HEK293 (cell line): ENCODE data around the gene FHL2.

Experiments used
- CTCF ChIA-PET: fragments of 350-600 bp; formaldehyde crosslinking; extraction: SDS; loops from one replicate; lab custom pipeline; 2021; ENCODE audit warnings: antibody characterized with exemption; lab: Yijun Ruan, JAX
- POLR2A ChIA-PET: fragments of 300-600 bp; formaldehyde crosslinking; extraction: SDS; loops from one replicate; lab custom pipeline; 2020; ENCODE audit warnings: antibody characterized with exemption, inconsistent platforms; lab: Yijun Ruan, JAX
- H3K27ac ChIP-seq: fragments of 200-500 bp; sonication (Bioruptor generic); 2 replicates; pipeline ENCODE4 v1.5.1; 2014; ENCODE audit warnings: low read depth, low read length, control low read depth, inconsistent platforms; ENCODE audit errors: extremely low read depth
- H3K36me3 ChIP-seq, 2 experiments: fragments of 200-500 bp in 1 of 2; sonication (Bioruptor generic) in 1 of 2; 1 replicate in 1 of 2; 2 replicates in 1 of 2; pipeline ENCODE4 v1.5.1; 2014 to 2017; ENCODE audit warnings: inconsistent platforms in 2 of 2, low read length in 2 of 2; ENCODE audit not compliant: control insufficient read depth in 2 of 2, insufficient read depth in 1 of 2
- H3K4me1 ChIP-seq: fragments of 200-500 bp; sonication (Bioruptor generic); 2 replicates; pipeline ENCODE4 v1.5.1; 2014; ENCODE audit warnings: mild to moderate bottlenecking, low read length, inconsistent platforms; ENCODE audit not compliant: control insufficient read depth, insufficient read depth
- H3K4me3 ChIP-seq: 2 replicates; pipeline ENCODE4 v1.5.1; 2011; ENCODE audit warnings: low read depth, mild to moderate bottlenecking, control low read depth, low read length, moderate library complexity
- H3K9me3 ChIP-seq: fragments of 200-500 bp; sonication (Bioruptor generic); 2 replicates; pipeline ENCODE4 v1.5.1; 2014; ENCODE audit warnings: low read depth, low read length, inconsistent platforms; ENCODE audit not compliant: control insufficient read depth, insufficient read depth
- BCL11B ChIP-seq: fragments of 450-650 bp; formaldehyde crosslinking; IDR thresholded peaks from 2 replicates; pipeline ENCODE4 v1.5.1; 2016; ENCODE audit warnings: low read depth, missing biosample characterization, missing genetic modification characterization
- KLF9 ChIP-seq: fragments of 450-650 bp; formaldehyde crosslinking; IDR thresholded peaks from 2 replicates; pipeline ENCODE4 v1.5.1; 2016; ENCODE audit warnings: missing biosample characterization, missing genetic modification characterization, low read depth
- REPIN1 ChIP-seq: fragments of 450-650 bp; formaldehyde crosslinking; IDR thresholded peaks from 2 replicates; pipeline ENCODE4 v1.5.1; 2017; ENCODE audit warnings: missing biosample characterization, missing genetic modification characterization, low read depth
- SP7 ChIP-seq: fragments of 450-650 bp; formaldehyde crosslinking; IDR thresholded peaks from 2 replicates; pipeline ENCODE4 v1.5.1; 2016; ENCODE audit warnings: missing biosample characterization, missing genetic modification characterization
- ZBTB7A ChIP-seq: fragments of 450-650 bp; formaldehyde crosslinking; IDR thresholded peaks from 2 replicates; pipeline ENCODE4 v1.5.1; 2016; ENCODE audit warnings: low read depth, missing biosample characterization, missing genetic modification characterization
- ZNF132 ChIP-seq: fragments of 450-650 bp; formaldehyde crosslinking; IDR thresholded peaks from 2 replicates; pipeline ENCODE4 v1.5.1; 2017; ENCODE audit warnings: missing biosample characterization, missing genetic modification characterization, borderline replicate concordance
- ZNF155 ChIP-seq: fragments of 450-650 bp; formaldehyde crosslinking; IDR thresholded peaks from 2 replicates; pipeline ENCODE4 v1.5.1; 2016; ENCODE audit warnings: missing biosample characterization, missing genetic modification characterization
- ZNF184 ChIP-seq: fragments of 450-650 bp; IDR thresholded peaks from 2 replicates; pipeline ENCODE4 v1.5.1; 2018; ENCODE audit warnings: missing biosample characterization, mild to moderate bottlenecking, missing genetic modification characterization
- ZNF610 ChIP-seq: fragments of 450-650 bp; formaldehyde crosslinking; IDR thresholded peaks from 2 replicates; pipeline ENCODE4 v1.5.1; 2016; ENCODE audit warnings: missing biosample characterization, missing genetic modification characterization, borderline replicate concordance
- ZNF629 ChIP-seq: fragments of 450-650 bp; formaldehyde crosslinking; IDR thresholded peaks from 2 replicates; pipeline ENCODE4 v1.5.1; 2017; ENCODE audit warnings: missing biosample characterization, missing genetic modification characterization
- ZNF658 ChIP-seq: fragments of 450-650 bp; formaldehyde crosslinking; IDR thresholded peaks from 2 replicates; pipeline ENCODE4; 2016; ENCODE audit warnings: missing biosample characterization, missing genetic modification characterization
- ZNF664 ChIP-seq: fragments of 450-650 bp; formaldehyde crosslinking; IDR thresholded peaks from 2 replicates; pipeline ENCODE4 v1.5.1; 2016; ENCODE audit warnings: missing biosample characterization, missing genetic modification characterization
- TF ChIP-seq, protein P1 (sequence below): fragments of 450-650 bp; formaldehyde crosslinking; IDR thresholded peaks from 2 replicates; pipeline ENCODE4 v1.5.1; 2016; ENCODE audit warnings: missing biosample characterization, missing genetic modification characterization
- TF ChIP-seq, protein P2 (sequence below): fragments of 450-650 bp; formaldehyde crosslinking; IDR thresholded peaks from 2 replicates; pipeline ENCODE4 v1.5.1; 2016; ENCODE audit warnings: missing biosample characterization, missing genetic modification characterization, borderline replicate concordance
- TF ChIP-seq, protein P3 (sequence below): fragments of 450-650 bp; formaldehyde crosslinking; IDR thresholded peaks from 2 replicates; pipeline ENCODE4 v1.5.1; 2016; ENCODE audit warnings: missing biosample characterization, missing genetic modification characterization
- TF ChIP-seq, protein P4 (sequence below): fragments of 450-650 bp; formaldehyde crosslinking; IDR thresholded peaks from 2 replicates; pipeline ENCODE4 v1.5.1; 2016; ENCODE audit warnings: missing biosample characterization, missing genetic modification characterization, borderline replicate concordance

Gene FHL2

DNA sequence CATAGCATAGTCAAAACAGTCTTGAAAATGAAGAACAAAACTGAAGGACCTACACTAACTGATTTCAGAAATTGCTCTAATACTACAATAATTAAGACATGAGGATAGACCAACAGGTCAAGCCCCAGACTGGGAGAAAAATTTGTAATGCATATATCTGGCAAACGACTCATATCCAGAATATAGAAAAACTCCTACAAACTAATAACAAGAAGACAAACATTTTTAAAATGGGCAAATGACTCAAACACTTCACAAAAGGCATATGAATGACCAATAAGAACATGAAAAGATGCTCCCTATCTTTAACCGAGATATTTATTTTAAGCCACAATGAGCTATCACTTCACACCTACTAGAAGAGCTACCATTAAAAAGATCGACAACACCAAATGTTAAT lies 83.5 kb downstream of the FHL2 start:
- TF ChIP-seq ZNF610 (tag by site-specific recombination) = no peak
- TF ChIP-seq SP7 (tag by site-specific recombination) = no peak
- TF ChIP-seq ZNF664 (tag by site-specific recombination) = no peak
- TF ChIP-seq ZNF184 = no peak
- TF ChIP-seq ZNF155 (tag by site-specific recombination) = no peak
- no peak for TF ChIP-seq ZNF132 (tag by site-specific recombination)
- TF ChIP-seq, protein P1, sequence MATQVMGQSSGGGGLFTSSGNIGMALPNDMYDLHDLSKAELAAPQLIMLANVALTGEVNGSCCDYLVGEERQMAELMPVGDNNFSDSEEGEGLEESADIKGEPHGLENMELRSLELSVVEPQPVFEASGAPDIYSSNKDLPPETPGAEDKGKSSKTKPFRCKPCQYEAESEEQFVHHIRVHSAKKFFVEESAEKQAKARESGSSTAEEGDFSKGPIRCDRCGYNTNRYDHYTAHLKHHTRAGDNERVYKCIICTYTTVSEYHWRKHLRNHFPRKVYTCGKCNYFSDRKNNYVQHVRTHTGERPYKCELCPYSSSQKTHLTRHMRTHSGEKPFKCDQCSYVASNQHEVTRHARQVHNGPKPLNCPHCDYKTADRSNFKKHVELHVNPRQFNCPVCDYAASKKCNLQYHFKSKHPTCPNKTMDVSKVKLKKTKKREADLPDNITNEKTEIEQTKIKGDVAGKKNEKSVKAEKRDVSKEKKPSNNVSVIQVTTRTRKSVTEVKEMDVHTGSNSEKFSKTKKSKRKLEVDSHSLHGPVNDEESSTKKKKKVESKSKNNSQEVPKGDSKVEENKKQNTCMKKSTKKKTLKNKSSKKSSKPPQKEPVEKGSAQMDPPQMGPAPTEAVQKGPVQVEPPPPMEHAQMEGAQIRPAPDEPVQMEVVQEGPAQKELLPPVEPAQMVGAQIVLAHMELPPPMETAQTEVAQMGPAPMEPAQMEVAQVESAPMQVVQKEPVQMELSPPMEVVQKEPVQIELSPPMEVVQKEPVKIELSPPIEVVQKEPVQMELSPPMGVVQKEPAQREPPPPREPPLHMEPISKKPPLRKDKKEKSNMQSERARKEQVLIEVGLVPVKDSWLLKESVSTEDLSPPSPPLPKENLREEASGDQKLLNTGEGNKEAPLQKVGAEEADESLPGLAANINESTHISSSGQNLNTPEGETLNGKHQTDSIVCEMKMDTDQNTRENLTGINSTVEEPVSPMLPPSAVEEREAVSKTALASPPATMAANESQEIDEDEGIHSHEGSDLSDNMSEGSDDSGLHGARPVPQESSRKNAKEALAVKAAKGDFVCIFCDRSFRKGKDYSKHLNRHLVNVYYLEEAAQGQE (tag by site-specific recombination) = no peak
- TF ChIP-seq ZNF658 = no peak
- TF ChIP-seq ZNF629 (tag by site-specific recombination) = no peak
- TF ChIP-seq REPIN1 = no peak
- no peak for TF ChIP-seq BCL11B (tag by site-specific recombination)
- no peak for TF ChIP-seq ZBTB7A (tag by site-specific recombination)
- TF ChIP-seq, protein P2, sequence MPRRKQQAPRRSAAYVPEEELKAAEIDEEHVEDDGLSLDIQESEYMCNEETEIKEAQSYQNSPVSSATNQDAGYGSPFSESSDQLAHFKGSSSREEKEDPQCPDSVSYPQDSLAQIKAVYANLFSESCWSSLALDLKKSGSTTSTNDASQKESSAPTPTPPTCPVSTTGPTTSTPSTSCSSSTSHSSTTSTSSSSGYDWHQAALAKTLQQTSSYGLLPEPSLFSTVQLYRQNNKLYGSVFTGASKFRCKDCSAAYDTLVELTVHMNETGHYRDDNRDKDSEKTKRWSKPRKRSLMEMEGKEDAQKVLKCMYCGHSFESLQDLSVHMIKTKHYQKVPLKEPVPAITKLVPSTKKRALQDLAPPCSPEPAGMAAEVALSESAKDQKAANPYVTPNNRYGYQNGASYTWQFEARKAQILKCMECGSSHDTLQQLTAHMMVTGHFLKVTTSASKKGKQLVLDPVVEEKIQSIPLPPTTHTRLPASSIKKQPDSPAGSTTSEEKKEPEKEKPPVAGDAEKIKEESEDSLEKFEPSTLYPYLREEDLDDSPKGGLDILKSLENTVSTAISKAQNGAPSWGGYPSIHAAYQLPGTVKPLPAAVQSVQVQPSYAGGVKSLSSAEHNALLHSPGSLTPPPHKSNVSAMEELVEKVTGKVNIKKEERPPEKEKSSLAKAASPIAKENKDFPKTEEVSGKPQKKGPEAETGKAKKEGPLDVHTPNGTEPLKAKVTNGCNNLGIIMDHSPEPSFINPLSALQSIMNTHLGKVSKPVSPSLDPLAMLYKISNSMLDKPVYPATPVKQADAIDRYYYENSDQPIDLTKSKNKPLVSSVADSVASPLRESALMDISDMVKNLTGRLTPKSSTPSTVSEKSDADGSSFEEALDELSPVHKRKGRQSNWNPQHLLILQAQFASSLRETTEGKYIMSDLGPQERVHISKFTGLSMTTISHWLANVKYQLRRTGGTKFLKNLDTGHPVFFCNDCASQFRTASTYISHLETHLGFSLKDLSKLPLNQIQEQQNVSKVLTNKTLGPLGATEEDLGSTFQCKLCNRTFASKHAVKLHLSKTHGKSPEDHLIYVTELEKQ = no peak
- TF ChIP-seq, protein P3, sequence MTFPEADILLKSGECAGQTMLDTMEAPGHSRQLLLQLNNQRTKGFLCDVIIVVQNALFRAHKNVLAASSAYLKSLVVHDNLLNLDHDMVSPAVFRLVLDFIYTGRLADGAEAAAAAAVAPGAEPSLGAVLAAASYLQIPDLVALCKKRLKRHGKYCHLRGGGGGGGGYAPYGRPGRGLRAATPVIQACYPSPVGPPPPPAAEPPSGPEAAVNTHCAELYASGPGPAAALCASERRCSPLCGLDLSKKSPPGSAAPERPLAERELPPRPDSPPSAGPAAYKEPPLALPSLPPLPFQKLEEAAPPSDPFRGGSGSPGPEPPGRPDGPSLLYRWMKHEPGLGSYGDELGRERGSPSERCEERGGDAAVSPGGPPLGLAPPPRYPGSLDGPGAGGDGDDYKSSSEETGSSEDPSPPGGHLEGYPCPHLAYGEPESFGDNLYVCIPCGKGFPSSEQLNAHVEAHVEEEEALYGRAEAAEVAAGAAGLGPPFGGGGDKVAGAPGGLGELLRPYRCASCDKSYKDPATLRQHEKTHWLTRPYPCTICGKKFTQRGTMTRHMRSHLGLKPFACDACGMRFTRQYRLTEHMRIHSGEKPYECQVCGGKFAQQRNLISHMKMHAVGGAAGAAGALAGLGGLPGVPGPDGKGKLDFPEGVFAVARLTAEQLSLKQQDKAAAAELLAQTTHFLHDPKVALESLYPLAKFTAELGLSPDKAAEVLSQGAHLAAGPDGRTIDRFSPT (tag by site-specific recombination) = no peak
- TF ChIP-seq, protein P4, sequence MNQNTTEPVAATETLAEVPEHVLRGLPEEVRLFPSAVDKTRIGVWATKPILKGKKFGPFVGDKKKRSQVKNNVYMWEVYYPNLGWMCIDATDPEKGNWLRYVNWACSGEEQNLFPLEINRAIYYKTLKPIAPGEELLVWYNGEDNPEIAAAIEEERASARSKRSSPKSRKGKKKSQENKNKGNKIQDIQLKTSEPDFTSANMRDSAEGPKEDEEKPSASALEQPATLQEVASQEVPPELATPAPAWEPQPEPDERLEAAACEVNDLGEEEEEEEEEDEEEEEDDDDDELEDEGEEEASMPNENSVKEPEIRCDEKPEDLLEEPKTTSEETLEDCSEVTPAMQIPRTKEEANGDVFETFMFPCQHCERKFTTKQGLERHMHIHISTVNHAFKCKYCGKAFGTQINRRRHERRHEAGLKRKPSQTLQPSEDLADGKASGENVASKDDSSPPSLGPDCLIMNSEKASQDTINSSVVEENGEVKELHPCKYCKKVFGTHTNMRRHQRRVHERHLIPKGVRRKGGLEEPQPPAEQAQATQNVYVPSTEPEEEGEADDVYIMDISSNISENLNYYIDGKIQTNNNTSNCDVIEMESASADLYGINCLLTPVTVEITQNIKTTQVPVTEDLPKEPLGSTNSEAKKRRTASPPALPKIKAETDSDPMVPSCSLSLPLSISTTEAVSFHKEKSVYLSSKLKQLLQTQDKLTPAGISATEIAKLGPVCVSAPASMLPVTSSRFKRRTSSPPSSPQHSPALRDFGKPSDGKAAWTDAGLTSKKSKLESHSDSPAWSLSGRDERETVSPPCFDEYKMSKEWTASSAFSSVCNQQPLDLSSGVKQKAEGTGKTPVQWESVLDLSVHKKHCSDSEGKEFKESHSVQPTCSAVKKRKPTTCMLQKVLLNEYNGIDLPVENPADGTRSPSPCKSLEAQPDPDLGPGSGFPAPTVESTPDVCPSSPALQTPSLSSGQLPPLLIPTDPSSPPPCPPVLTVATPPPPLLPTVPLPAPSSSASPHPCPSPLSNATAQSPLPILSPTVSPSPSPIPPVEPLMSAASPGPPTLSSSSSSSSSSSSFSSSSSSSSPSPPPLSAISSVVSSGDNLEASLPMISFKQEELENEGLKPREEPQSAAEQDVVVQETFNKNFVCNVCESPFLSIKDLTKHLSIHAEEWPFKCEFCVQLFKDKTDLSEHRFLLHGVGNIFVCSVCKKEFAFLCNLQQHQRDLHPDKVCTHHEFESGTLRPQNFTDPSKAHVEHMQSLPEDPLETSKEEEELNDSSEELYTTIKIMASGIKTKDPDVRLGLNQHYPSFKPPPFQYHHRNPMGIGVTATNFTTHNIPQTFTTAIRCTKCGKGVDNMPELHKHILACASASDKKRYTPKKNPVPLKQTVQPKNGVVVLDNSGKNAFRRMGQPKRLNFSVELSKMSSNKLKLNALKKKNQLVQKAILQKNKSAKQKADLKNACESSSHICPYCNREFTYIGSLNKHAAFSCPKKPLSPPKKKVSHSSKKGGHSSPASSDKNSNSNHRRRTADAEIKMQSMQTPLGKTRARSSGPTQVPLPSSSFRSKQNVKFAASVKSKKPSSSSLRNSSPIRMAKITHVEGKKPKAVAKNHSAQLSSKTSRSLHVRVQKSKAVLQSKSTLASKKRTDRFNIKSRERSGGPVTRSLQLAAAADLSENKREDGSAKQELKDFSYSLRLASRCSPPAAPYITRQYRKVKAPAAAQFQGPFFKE (tag by site-specific recombination) = no peak
- no peak for TF ChIP-seq KLF9 (tag by site-specific recombination)
- no peak overlapping the region for H3K4me3 ChIP-seq
- H3K27ac ChIP-seq = no peak overlapping the region
- CTCF ChIA-PET = interaction anchor here (0.6 to 1.5 kb wide), 3 partner anchors 20 to 167 kb away, joined by 4 to 6 read pairs (median 5); no protein-coding TSS in a partner anchor
- H3K4me1 ChIP-seq = peaks cover 8% of the 10 kb centered on the region
- POLR2A ChIA-PET = no interaction called here
- H3K36me3 ChIP-seq = no peaks in the 10 kb centered on the region; a peak in 1 of 3 replicates
- no peaks in the 10 kb centered on the region for H3K9me3 ChIP-seq
